ENCODE measurements around the gene PIP4K2C.

DNA sequence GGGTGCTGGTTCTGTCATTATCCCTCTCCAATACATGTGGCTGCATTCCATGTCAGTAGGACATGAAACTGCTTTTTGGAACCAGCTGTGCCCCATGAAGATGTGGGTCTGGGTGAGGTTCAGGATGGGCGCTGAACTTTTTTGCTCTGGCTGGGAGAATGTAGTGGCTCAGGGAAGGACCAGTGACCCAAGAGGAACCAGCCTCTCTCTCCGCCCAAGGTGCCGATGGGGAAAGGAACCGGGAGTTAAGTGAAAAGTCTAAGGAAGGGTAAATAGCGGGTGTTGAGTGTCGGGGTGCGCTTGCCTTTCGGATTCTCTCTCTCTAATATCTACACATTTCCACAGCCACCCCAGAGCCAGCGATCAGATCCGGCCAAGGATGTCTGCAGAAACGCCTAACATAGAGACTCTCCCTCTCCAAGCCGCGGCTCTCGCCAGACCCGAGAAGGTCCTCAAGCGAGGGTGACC lies 28.0 kb downstream of the PIP4K2C start:
- no peak for TF ChIP-seq EZH2phosphoT487 (IDR thresholded peaks at IDR 0.05; ENCODE audit: borderline replicate concordance, low read depth, low read length)
- TF ChIP-seq, protein P1, sequence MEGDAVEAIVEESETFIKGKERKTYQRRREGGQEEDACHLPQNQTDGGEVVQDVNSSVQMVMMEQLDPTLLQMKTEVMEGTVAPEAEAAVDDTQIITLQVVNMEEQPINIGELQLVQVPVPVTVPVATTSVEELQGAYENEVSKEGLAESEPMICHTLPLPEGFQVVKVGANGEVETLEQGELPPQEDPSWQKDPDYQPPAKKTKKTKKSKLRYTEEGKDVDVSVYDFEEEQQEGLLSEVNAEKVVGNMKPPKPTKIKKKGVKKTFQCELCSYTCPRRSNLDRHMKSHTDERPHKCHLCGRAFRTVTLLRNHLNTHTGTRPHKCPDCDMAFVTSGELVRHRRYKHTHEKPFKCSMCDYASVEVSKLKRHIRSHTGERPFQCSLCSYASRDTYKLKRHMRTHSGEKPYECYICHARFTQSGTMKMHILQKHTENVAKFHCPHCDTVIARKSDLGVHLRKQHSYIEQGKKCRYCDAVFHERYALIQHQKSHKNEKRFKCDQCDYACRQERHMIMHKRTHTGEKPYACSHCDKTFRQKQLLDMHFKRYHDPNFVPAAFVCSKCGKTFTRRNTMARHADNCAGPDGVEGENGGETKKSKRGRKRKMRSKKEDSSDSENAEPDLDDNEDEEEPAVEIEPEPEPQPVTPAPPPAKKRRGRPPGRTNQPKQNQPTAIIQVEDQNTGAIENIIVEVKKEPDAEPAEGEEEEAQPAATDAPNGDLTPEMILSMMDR (conservative IDR thresholded peaks at IDR 0.05; ENCODE audit: low read length), result no peak

Data from OCI-LY7 (cell line).